SKM-1 (cell line): ENCODE results near the gene LOXL3.
A peak's percentile ranks its signal among the peaks of the same experiment; 100 is the strongest.

Source experiments
- DNase-seq: peaks from one replicate; lab custom pipeline; 2025; ENCODE audit not compliant: unreplicated experiment; lab: John Stamatoyannopoulos, UW

LOXL3 gene

DNA sequence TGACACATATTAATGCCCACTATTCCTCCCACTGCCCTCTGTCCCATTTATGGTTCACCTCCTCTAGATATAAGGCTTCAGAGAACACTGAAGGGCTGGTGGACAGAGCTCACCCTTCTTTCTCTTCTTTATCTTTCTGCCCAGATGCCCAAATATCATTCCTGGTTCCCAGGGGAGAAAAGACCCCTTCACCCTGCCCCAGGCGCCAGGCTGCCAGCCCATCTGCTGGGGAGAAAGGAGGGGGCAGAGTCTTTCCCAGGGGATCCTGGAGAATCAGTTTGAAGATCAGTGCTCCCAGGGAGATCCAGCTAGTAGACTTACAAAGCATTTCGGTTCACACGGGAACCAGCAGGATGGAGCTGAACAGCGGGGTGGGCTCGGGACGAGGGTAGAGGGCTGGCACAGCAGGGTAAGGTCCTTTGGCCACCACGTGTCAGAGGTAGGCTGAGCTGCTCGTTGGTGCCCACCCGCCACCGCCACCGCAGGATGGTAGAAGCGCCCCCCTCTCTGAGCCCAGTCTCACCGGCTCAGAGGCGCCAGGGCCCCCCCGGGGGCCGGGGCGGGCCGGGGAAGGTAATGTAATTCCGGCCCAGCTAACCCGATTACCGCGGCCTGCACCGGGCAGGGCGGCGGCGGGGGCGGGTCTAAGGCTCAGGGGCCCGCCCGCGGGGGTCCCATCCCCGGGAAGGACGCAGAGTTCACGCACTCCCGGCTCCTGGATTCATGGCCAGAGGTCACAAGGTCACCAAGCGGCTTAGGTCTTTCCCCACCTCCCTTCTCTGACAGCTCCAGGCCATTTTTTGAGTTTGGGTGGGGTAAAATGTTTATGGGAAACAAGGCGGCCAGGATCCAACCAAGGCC is 40.8 kb downstream of the LOXL3 start:
- DNase-seq: no peak

DNA sequence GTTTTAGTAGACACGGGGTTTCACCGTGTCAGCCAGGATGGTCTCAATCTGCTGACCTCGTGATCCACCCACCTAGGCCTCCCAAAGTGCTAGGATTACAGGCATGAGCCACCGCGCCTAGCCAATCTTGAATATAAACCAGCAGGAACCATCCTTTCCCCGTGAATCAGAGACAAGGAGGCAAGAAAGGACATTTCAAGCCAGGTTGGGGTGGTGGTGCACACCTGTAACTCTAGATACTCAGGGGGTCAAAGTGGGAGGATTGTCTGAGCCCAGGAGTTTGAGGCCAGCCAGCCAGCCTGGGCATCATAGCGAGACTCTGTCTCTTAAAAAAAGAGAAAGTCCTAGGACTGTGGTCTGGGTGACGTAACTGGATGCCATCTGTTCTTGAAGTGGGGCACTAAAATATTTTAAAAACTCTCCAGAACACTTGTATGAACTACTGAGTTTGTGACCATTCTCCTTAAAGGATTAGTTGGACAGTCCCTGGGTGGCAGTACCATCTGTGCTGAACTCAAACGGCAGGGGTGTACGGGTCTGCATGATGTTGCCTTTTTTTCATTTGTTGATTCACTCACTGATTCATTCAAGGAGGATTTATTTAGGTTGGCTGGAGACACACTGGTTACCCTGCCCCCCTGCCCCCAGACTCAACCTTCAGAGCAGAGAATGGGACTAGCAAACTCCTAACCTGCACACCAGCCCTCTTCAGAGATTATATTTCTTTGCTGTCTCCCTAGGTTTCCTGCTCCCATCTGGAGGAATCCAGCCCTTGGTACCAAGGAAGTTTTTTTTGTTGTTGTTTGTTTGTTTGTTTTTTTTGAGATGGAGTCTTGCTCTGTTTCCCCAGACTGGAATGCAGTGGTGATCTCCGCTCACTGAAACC is 42.4 kb downstream of the LOXL3 start:
- no peak for DNase-seq

- no peak for DNase-seq
Measured at GRCh38 chr2:74510272-74510671, 43.5 kb downstream of the LOXL3 start.

GRCh38 chr2:74507926-74508520 is 45.7 kb downstream of the LOXL3 start:
- DNase-seq: no peak

- peak; percentile 95 for DNase-seq
Measured at GRCh38 chr2:74507145-74507925, 46.4 kb downstream of the LOXL3 start, which contains the start of gene PCGF1. PCGF1 (minus strand) TSS chr2:74507695; CDS start chr2:74507668, 27 bp downstream.

DNA sequence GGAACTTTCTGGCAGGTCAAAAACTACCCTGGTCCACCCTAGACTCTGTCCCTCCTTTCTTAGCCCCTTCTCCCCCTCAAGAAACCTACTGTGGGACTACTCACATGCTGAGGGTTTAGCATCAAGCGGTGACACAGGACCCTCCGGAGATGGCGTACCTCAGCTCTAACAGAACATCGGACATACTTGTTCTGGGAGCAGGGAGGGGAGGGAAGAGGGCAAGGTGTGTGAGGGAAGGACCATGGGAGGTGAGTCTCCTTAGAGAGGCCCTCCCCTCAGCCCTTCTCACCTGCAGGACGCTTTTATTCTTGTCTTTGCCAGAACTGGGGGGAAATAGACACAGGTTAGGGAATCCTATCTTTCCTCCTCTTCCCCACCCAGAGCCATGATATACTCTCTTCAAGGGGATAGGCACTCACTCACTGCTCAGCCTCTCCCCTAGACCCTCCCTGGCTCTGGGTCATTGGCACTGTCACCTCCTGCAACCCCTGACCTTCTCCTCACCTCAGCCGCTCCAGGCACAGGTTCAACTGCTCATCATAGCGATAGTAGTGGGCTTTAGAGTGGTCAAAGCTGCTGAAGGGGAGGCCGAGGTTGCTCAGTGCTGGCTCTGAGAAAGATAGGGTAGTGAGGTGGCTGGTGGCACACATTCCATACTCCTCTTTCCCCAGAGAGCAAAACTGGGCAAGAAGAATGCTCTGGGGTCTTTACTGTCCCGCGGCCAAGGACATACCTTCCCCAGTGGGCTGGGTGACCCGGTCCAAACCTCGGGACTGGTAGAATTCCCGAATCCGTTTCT is 48.1 kb downstream of the LOXL3 start:
- no peak for DNase-seq

DNA sequence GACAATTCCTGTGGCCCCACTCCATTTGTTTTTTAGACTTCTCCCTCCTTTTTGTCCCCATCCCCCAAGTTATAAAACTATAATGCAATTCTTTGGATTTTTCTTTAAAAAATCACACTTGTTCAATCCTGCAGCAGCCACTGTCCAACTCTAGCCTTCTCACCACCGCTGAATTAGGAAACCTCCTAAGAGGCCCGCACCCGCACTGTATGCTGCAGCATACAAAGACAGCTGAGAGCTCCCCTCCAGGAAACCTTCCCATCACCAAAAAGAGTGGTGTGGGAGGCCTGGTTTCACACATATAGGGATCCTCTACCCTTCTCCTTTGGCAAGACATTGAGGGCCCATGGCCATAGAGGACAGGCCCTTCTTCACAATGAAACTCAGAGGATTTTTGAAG is 49.2 kb downstream of the LOXL3 start:
- no peak for DNase-seq

GRCh38 chr2:74503506-74504475 is 50.0 kb downstream of the LOXL3 start:
- no peak for DNase-seq

GRCh38 chr2:74502720-74503505 is 50.8 kb downstream of the LOXL3 start:
- no peak for DNase-seq

DNA sequence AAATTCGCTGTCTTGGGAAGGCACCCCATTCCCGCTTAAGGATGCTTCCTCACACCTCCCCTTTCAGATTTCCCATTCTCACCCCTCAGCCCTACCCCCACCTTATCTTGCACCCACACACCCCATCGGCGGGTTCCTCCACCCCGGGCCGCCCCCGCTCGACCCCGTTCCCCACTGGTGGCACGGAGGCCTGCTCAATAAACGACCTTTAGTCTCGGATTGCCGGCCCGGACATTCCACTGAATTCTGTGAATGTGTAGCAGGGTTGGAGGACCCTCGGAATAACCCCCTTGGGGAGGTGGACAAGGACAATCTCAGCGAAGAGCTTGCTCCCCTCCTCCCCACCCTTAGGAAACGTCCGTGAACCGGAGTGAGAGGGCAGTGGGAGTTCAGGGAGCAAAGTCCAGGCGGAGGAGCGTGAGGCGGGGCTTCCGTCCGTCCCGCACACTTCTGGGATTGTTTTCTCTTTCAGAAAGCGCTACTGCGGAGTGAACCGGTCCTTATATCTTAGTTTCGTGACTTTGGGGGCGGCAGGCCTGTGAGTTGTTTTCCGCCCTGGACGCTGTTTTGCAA is 51.5 kb downstream of the LOXL3 start:
- no peak for DNase-seq

DNA sequence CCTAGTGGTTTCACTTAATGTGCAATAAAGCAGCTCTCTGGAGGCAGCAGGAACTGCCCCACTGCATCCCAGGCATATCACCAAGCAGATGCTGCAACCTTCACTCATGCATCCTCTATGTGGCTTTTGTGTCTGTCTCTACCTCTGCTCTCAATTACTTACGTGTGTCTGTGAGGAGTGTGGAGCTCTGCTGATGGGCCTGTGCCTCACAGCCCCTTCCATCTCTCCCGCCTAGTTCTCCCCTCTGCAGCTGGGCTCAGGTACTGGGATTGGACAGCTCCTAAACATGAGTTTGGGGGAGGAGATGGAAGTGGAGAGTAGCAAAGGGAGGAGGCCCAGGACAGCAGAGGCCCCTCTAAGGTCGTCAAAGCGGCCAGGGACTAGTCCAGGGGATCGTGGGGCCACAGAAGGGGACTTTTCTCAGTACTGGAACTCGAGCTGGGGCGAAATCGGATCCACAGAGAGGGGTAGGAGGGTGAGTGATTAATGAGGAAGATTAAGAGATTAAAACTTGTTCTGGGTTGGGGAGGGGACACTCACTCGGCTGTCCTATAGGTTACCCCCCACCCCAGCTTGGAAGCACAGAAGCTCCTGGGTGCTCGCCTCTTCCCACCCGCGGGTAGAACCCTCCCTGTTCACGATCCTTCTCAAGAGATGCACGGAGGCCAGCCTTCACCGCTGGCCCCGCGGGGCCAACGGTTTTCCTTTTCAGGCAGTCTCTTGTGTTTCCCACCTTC is 52.2 kb downstream of the LOXL3 start:
- no peak for DNase-seq

GRCh38 chr2:74500578-74500946 is 53.2 kb downstream of the LOXL3 start:
- DNase-seq: no peak

DNA sequence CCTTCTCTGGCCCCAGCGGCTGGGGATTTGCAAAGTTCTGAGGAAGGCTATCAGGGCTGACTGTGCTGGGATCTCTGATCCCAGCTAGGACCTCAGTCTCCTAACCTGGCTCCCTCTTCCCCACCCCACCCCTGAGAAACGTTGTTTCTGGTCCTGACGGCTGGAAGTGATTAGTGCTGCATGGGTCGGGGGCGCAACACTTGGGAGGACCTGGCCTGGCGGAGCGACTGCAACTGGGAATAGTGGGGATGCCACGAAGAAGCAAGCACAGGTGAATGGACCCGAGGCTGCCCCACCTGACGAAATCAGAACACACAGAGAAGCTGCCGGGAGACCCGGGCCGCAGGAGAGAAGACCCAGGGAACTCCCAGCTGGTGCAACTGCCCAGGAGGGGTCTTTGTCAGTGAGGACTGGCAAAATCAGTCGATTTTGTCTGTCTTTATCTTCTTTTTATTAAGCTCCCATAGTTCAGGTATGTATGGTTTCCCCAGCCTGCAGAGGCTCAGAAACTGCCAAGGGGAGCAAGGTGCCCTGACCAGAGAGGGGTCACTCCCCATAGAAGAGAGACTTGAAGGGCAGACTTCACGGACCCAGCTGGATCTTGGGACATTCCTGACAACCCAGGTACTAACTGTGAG is 53.7 kb downstream of the LOXL3 start:
- no peak for DNase-seq

- no peak for DNase-seq
Measured at GRCh38 chr2:74499267-74499939, 54.3 kb downstream of the LOXL3 start, which contains the start of gene LBX2. LBX2 (minus strand) TSS chr2:74499603; CDS start chr2:74499537, 66 bp downstream.

DNA sequence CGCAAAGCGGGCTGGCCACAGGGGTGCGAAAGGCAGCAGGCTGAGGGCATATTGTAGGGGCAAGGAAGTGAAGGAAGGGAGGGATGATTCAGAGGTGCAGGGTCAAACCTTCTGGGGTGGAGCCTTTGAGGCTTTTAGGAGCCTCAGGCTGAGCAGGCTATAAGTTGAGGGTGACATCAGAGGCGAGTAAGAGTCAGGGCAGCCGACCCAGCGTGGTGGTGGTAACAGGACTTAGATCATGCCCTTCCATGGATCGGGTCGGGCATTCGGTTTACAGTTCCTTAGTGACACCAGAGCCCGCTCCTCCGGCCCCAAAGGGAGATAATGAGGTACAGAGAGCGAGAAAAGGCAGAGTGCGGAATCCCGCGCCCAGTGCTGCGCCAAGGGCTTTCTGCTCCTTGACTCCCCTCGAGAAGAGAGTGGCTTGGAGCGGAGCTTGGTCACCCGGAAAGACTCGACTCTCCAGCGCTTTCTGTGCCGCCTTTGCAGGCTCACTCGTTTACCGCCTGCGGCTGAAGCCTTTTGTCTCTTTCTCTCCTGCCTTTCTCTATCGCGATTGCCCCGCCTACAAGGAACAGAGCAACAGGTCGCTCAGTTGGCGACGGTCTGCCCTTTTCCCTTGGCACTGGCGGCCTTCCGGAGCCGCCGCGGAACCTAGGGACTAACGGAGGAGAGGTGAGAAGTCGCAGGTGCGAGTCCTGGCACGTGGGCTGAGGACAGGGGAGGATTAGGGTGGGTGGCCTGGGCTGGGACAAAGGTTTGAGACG is 55.1 kb downstream of the LOXL3 start:
- DNase-seq: no peak
